A549 (cell line): ENCODE results near the gene SRGAP1. TPM values are rescaled to one million over a fixed set of nuclear protein-coding genes. Genes with fewer than 3 reads are reported as not detected.

Source experiments
- ATAC-seq, 2 experiments: fragments of 200-7000 bp in 1 of 2; fragments of >200 bp in 1 of 2; cut with Nextera tagmentation in 1 of 2; cut with Tn5 transposase in 1 of 2; 3 replicates each; pipeline versions ENCODE4 v1.8.0 to v1.9.1; 2018 to 2020; ENCODE audit warnings: mild to moderate bottlenecking in 1 of 2, moderate library complexity in 1 of 2
- CTCF ChIA-PET: fragments of 300-600 bp; sonication (Branson Sonifier 250); formaldehyde crosslinking; extraction: SDS; loops from one replicate; lab custom pipeline; 2021; ENCODE audit warnings: antibody characterized with exemption, inconsistent platforms; lab: Yijun Ruan, JAX
- POLR2A ChIA-PET: fragments of 350-600 bp; formaldehyde crosslinking; extraction: SDS; loops from one replicate; lab custom pipeline; 2021; ENCODE audit warnings: antibody characterized with exemption, inconsistent platforms; lab: Yijun Ruan, JAX
- DNase-seq, 2 experiments: peaks; one replicate each; pipeline versions ENCODE4 v3.0.0 to v3.0.0-alpha.2; 2011 to 2016; ENCODE audit warnings: low read depth in 1 of 2, low spot score in 1 of 2
- FAIRE-seq: peaks from 2 replicates; lab custom pipeline; 2011; peaks lifted over from hg19 to GRCh38; lab: Jason Lieb, UNC
- H3K27ac ChIP-seq, 2 experiments: fragments of >200 bp; sonication (Bioruptor Twin); formaldehyde crosslinking; 3 replicates each; pipeline ENCODE4 v1.5.1; 2016 to 2017
- H3K4me1 ChIP-seq: fragments of >200 bp; sonication (Bioruptor Twin); formaldehyde crosslinking; 3 replicates; pipeline ENCODE4 v1.6.1; 2016
- H3K4me2 ChIP-seq: fragments of >200 bp; sonication (Bioruptor Twin); formaldehyde crosslinking; 3 replicates; pipeline ENCODE4 v1.6.1; 2016
- H3K4me3 ChIP-seq: fragments of >200 bp; sonication (Bioruptor Twin); formaldehyde crosslinking; 3 replicates; pipeline ENCODE4 v1.5.1; 2016
- H3K9me3 ChIP-seq: fragments of >200 bp; sonication (Bioruptor Twin); formaldehyde crosslinking; 3 replicates; pipeline ENCODE4 v1.6.1; 2016
- CBX2 ChIP-seq: fragments of 200-600 bp; sonication (generic); IDR thresholded peaks from 2 replicates; pipeline ENCODE4 v1.6.1; 2016; ENCODE audit warnings: low read depth, mild to moderate bottlenecking, borderline replicate concordance
- CHD2 ChIP-seq: fragments of 150-350 bp; IDR thresholded peaks from 2 replicates; pipeline ENCODE4 v1.6.1; 2014; ENCODE audit warnings: low read length; ENCODE audit not compliant: partially characterized antibody
- EP300 ChIP-seq, 2 experiments: fragments of >200 bp; sonication (Bioruptor Twin); formaldehyde crosslinking; IDR thresholded peaks; 2 replicates in 1 of 2; 3 replicates in 1 of 2; pipeline ENCODE4 v1.6.1; 2016 to 2017
- FOSB ChIP-seq: fragments of 250-450 bp; sonication (Bioruptor Pico); IDR thresholded peaks from 2 replicates; pipeline ENCODE4 v1.5.0; 2020; ENCODE audit warnings: mild to moderate bottlenecking, moderate library complexity
- FOSL2 ChIP-seq, 2 experiments: fragments of 450-650 bp in 1 of 2; fragments of >200 bp in 1 of 2; sonication (Bioruptor Twin) in 1 of 2; formaldehyde crosslinking; IDR thresholded peaks; 2 replicates each; pipeline versions ENCODE4 v1.5.0 to v1.6.1; 2016 to 2020; ENCODE audit warnings: mild to moderate bottlenecking in 1 of 2, moderate library complexity in 1 of 2
- HOXB13 ChIP-seq: fragments of 250-450 bp; sonication (Bioruptor Pico); IDR thresholded peaks from 2 replicates; pipeline ENCODE4 v1.5.0; 2020; ENCODE audit warnings: low read depth, mild to moderate bottlenecking, moderate library complexity
- JUN ChIP-seq, 2 experiments: fragments of >200 bp; sonication (Bioruptor Twin); formaldehyde crosslinking; IDR thresholded peaks; 2 replicates in 1 of 2; 3 replicates in 1 of 2; pipeline ENCODE4 v1.6.1; 2016 to 2017
- KDM5A ChIP-seq: fragments of 200-600 bp; sonication (generic); IDR thresholded peaks from 2 replicates; pipeline ENCODE4 v1.6.1; 2016; ENCODE audit warnings: antibody characterized with exemption, mild to moderate bottlenecking
- MYC ChIP-seq: IDR thresholded peaks from 2 replicates; pipeline ENCODE4 v1.6.1; 2012; ENCODE audit warnings: mild to moderate bottlenecking, inconsistent platforms, low read length, improper control_type of control experiment, borderline replicate concordance
- NPAS2 ChIP-seq: fragments of 250-450 bp; sonication (Bioruptor Pico); IDR thresholded peaks from 2 replicates; pipeline ENCODE4 v1.8.0; 2022; ENCODE audit warnings: mild to moderate bottlenecking, moderate library complexity, borderline replicate concordance
- PHF8 ChIP-seq: fragments of 200-600 bp; sonication (generic); IDR thresholded peaks from 2 replicates; pipeline ENCODE4 v1.6.1; 2016; ENCODE audit warnings: low read depth, mild to moderate bottlenecking, antibody characterized with exemption, moderate library complexity, borderline replicate concordance
- RCOR1 ChIP-seq: fragments of 150-350 bp; IDR thresholded peaks from 2 replicates; pipeline ENCODE4 v1.6.1; 2014; ENCODE audit warnings: antibody characterized with exemption, low read length, low read depth
- SMC3 ChIP-seq: fragments of >200 bp; sonication (Bioruptor Twin); formaldehyde crosslinking; IDR thresholded peaks from 3 replicates; pipeline ENCODE4 v1.6.1; 2018; ENCODE audit warnings: inconsistent platforms
- WGBS: methylation state at CpG from one replicate; pipeline ENCODE4 v1.1.6; 2017; ENCODE audit errors: missing lambda C conversion rate; 5-methylcytosine and 5-hydroxymethylcytosine counted together
- polyA plus RNA-seq, 4 experiments: library from polyadenylated mRNA; depleted of rRNA in 3 of 4; stranded (reverse); fragments of >200 nt; fragmentation: RNase III in 1 of 4; extraction: RNeasy Plus Mini Kit Qiagen cat#74134 plus additional on column Dnase treatment in 1 of 4; gene quantifications; 2 replicates in 3 of 4; 3 replicates in 1 of 4; pipeline ENCODE4 v1.2.3, GENCODE V29; 2011 to 2017
- TF ChIP-seq, protein P1 (sequence below): IDR thresholded peaks from 2 replicates; pipeline ENCODE4 v1.6.1; 2012
- TF ChIP-seq, protein P2 (sequence below): fragments of 450-650 bp; IDR thresholded peaks from 2 replicates; pipeline ENCODE4 v1.6.1; 2014; ENCODE audit warnings: antibody characterized with exemption
- TF ChIP-seq, protein P3 (sequence below): fragments of 200-600 bp; sonication (generic); IDR thresholded peaks from 2 replicates; pipeline ENCODE4 v1.6.1; 2016; ENCODE audit warnings: antibody characterized with exemption, mild to moderate bottlenecking, moderate library complexity
- TF ChIP-seq, protein P4 (sequence below): fragments of 250-450 bp; sonication (Bioruptor Pico); IDR thresholded peaks from 2 replicates; pipeline ENCODE4 v1.5.0; 2021; ENCODE audit warnings: mild to moderate bottlenecking, moderate library complexity, borderline replicate concordance
- TF ChIP-seq, protein P5 (sequence below): fragments of 150-350 bp; IDR thresholded peaks from 2 replicates; pipeline ENCODE4 v1.6.1; 2014; ENCODE audit warnings: low read depth, mild to moderate bottlenecking, low read length
- TF ChIP-seq, protein P6 (sequence below): fragments of 250-450 bp; sonication (Bioruptor Pico); IDR thresholded peaks from 2 replicates; pipeline ENCODE4 v1.5.0; 2020; ENCODE audit warnings: low read depth, mild to moderate bottlenecking, moderate library complexity

Gene SRGAP1
- polyA plus RNA-seq, 2 of the 4 experiments (the other 2 are of a cell fraction): 7.9 to 22.9 TPM

GRCh38 chr12:63836936-63837335 lies 7.6 kb upstream of the SRGAP1 start:
- Histone ChIP-seq H3K4me1 (no peaks in the 10 kb centered on the region), H3K9me3 (no peaks in the 10 kb centered on the region), H3K27ac (no peak overlapping the region), H3K4me2 (no peak overlapping the region), H3K4me3 (no peak overlapping the region)
- 74% methylated on average over 3 of the region's 3 CpGs for WGBS
- FAIRE-seq: no peak
- CTCF ChIA-PET: interaction anchor here (0.7 to 14.3 kb wide), 5 partner anchors 9 to 420 kb away, joined by 3 to 206 read pairs (median 4); no protein-coding TSS in a partner anchor
- ATAC-seq: no peak
- POLR2A ChIA-PET: interaction anchor here (1.4 kb wide), 1 partner anchor 385 kb away, joined by 3 read pairs; the partner anchor contains the start of gene KICS2
- DNase-seq: no peak
- TF ChIP-seq RCOR1 (no peak), CBX2 (no peak), HOXB13 (CRISPR knock-in tag) (no peak), FOSB (CRISPR knock-in tag) (no peak), SMC3 (no peak), JUN (IDR thresholded peaks at IDR 0.05) (no peak), PHF8 (no peak), CHD2 (no peak)
- TF ChIP-seq, protein P1, sequence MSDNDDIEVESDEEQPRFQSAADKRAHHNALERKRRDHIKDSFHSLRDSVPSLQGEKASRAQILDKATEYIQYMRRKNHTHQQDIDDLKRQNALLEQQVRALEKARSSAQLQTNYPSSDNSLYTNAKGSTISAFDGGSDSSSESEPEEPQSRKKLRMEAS: no peak
- TF ChIP-seq, protein P2, sequence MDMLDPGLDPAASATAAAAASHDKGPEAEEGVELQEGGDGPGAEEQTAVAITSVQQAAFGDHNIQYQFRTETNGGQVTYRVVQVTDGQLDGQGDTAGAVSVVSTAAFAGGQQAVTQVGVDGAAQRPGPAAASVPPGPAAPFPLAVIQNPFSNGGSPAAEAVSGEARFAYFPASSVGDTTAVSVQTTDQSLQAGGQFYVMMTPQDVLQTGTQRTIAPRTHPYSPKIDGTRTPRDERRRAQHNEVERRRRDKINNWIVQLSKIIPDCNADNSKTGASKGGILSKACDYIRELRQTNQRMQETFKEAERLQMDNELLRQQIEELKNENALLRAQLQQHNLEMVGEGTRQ: no peak
- TF ChIP-seq, protein P3, sequence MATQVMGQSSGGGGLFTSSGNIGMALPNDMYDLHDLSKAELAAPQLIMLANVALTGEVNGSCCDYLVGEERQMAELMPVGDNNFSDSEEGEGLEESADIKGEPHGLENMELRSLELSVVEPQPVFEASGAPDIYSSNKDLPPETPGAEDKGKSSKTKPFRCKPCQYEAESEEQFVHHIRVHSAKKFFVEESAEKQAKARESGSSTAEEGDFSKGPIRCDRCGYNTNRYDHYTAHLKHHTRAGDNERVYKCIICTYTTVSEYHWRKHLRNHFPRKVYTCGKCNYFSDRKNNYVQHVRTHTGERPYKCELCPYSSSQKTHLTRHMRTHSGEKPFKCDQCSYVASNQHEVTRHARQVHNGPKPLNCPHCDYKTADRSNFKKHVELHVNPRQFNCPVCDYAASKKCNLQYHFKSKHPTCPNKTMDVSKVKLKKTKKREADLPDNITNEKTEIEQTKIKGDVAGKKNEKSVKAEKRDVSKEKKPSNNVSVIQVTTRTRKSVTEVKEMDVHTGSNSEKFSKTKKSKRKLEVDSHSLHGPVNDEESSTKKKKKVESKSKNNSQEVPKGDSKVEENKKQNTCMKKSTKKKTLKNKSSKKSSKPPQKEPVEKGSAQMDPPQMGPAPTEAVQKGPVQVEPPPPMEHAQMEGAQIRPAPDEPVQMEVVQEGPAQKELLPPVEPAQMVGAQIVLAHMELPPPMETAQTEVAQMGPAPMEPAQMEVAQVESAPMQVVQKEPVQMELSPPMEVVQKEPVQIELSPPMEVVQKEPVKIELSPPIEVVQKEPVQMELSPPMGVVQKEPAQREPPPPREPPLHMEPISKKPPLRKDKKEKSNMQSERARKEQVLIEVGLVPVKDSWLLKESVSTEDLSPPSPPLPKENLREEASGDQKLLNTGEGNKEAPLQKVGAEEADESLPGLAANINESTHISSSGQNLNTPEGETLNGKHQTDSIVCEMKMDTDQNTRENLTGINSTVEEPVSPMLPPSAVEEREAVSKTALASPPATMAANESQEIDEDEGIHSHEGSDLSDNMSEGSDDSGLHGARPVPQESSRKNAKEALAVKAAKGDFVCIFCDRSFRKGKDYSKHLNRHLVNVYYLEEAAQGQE: no peak
- TF ChIP-seq, protein P4, sequence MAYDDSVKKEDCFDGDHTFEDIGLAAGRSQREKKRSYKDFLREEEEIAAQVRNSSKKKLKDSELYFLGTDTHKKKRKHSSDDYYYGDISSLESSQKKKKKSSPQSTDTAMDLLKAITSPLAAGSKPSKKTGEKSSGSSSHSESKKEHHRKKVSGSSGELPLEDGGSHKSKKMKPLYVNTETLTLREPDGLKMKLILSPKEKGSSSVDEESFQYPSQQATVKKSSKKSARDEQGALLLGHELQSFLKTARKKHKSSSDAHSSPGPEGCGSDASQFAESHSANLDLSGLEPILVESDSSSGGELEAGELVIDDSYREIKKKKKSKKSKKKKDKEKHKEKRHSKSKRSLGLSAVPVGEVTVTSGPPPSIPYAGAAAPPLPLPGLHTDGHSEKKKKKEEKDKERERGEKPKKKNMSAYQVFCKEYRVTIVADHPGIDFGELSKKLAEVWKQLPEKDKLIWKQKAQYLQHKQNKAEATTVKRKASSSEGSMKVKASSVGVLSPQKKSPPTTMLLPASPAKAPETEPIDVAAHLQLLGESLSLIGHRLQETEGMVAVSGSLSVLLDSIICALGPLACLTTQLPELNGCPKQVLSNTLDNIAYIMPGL (CRISPR knock-in tag): no peak
- TF ChIP-seq, protein P5, sequence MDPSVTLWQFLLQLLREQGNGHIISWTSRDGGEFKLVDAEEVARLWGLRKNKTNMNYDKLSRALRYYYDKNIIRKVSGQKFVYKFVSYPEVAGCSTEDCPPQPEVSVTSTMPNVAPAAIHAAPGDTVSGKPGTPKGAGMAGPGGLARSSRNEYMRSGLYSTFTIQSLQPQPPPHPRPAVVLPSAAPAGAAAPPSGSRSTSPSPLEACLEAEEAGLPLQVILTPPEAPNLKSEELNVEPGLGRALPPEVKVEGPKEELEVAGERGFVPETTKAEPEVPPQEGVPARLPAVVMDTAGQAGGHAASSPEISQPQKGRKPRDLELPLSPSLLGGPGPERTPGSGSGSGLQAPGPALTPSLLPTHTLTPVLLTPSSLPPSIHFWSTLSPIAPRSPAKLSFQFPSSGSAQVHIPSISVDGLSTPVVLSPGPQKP: no peak
- TF ChIP-seq, protein P6, sequence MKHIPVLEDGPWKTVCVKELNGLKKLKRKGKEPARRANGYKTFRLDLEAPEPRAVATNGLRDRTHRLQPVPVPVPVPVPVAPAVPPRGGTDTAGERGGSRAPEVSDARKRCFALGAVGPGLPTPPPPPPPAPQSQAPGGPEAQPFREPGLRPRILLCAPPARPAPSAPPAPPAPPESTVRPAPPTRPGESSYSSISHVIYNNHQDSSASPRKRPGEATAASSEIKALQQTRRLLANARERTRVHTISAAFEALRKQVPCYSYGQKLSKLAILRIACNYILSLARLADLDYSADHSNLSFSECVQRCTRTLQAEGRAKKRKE: no peak

DNA sequence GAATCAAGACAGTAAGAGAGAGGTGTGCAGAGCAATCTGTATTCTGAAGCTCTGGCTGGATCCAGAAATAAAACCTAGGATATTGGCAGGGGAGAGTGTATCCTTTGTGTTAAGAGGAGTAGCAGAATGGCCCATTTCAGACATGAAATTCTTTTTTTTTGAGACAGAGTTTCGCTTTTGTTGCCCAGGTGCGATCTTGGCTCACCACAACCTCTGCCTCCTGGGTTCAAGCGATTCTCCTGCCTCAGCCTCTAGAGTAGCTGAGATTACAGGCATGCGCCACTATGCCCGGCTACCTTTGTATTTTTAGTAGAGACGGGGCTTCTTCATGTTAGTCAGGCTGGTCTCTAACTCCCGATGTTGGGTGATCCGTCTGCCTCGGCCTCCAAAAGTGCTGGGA lies 6.1 kb upstream of the SRGAP1 start:
- Histone ChIP-seq H3K27ac (no peak overlapping the region), H3K4me2 (no peak overlapping the region), H3K4me1 (0 out of 3 replicates have a peak, but pooled peaks cover 3% of the 10 kb centered on the region), H3K4me3 (no peak overlapping the region), H3K9me3 (no peaks in the 10 kb centered on the region)
- DNase-seq (no peak), FAIRE-seq (no peak), ATAC-seq (no peak)
- CTCF ChIA-PET: interaction anchor here (0.7 to 14.3 kb wide), 10 partner anchors 16 to 425 kb away, joined by 3 to 206 read pairs (median 6); no protein-coding TSS in a partner anchor
- WGBS: 89% methylated on average over 9 of the region's 9 CpGs
- TF ChIP-seq, protein P2: no peak
- TF ChIP-seq HOXB13 (CRISPR knock-in tag): no peak
- TF ChIP-seq KDM5A: no peak
- no peak for TF ChIP-seq FOSL2 (IDR thresholded peaks at IDR 0.05)
- TF ChIP-seq FOSL2 (CRISPR knock-in tag; IDR thresholded peaks at IDR 0.05): no peak
- no peak for TF ChIP-seq MYC
- no peak for TF ChIP-seq NPAS2 (CRISPR knock-in tag)
- no peak for TF ChIP-seq EP300 (IDR thresholded peaks at IDR 0.05)
- POLR2A ChIA-PET: no interaction called here
